ENCODE data around the gene PARP8.

GRCh38 chr5:50666261-50667022 lies at the start of gene PARP8:
- TF ChIP-seq CTCF (conservative IDR thresholded peaks at IDR 0.05; ENCODE audit: low read depth, low read length) = no peak
- 0 out of 2 replicates have a peak, but pooled peaks have one; percentile 5 for TF ChIP-seq POLR2A (IDR thresholded peaks at IDR 0.05; ENCODE audit: low read depth, low read length)
- TF ChIP-seq MAZ (IDR thresholded peaks at IDR 0.05; ENCODE audit: borderline replicate concordance, low read depth, low read length) = no peak
- TF ChIP-seq CEBPB (IDR thresholded peaks at IDR 0.05; ENCODE audit: low read depth, low read length) = no peak
- no peak for TF ChIP-seq BHLHE40 (IDR thresholded peaks at IDR 0.05; ENCODE audit: low read depth, low read length)
- TF ChIP-seq RCOR1 (IDR thresholded peaks at IDR 0.05; ENCODE audit: insufficient replicate concordance, low read length) = no peak
- TF ChIP-seq FOS (IDR thresholded peaks at IDR 0.05; ENCODE audit: low read depth, low read length) = no peak
- TF ChIP-seq RFX5 (IDR thresholded peaks at IDR 0.05; ENCODE audit: low read depth, low read length) = no peak
- no peak for TF ChIP-seq MAFK (IDR thresholded peaks at IDR 0.05; ENCODE audit: low read depth, low read length)
- TF ChIP-seq USF2 (IDR thresholded peaks at IDR 0.05; ENCODE audit: low read depth, low read length) = no peak
- no peak for TF ChIP-seq MXI1 (IDR thresholded peaks at IDR 0.05; ENCODE audit: borderline replicate concordance, low read depth, low read length)

All from IMR-90 (cell line).